ENCODE results near the gene ETFA.
"Not testable (repeated sequence)": the region's sequence is repeated elsewhere in the genome, so short reads cannot be mapped to it uniquely, and the experiment has no call there.

ETFA gene

GRCh38 chr15:76324066-76324465 lies 12.8 kb upstream of the ETFA start:
- DNase-seq = no peak

- no peak for DNase-seq
Measured at GRCh38 chr15:76321602-76322001, 10.3 kb upstream of the ETFA start.

GRCh38 chr15:76321171-76321570 lies 9.9 kb upstream of the ETFA start:
- DNase-seq = no peak

GRCh38 chr15:76320012-76320411 lies 8.7 kb upstream of the ETFA start:
- DNase-seq = no peak

GRCh38 chr15:76313731-76314130 lies 2.5 kb upstream of the ETFA start:
- no peak for DNase-seq

GRCh38 chr15:76313175-76313567 lies 1.9 kb upstream of the ETFA start:
- DNase-seq = not testable (repeated sequence)

GRCh38 chr15:76312540-76313174 lies 1.4 kb upstream of the ETFA start:
- no peak for DNase-seq

- DNase-seq = no peak
Measured at GRCh38 chr15:76310475-76311099, 682 bp downstream of the ETFA start.

GRCh38 chr15:76309601-76310330 lies 1.5 kb downstream of the ETFA start:
- no peak for DNase-seq

- DNase-seq = no peak
Measured at GRCh38 chr15:76303909-76304308, 7.4 kb downstream of the ETFA start.

GRCh38 chr15:76299786-76300185 lies 11.5 kb downstream of the ETFA start:
- DNase-seq = no peak

GRCh38 chr15:76298986-76299385 lies 12.3 kb downstream of the ETFA start:
- no peak for DNase-seq

- not testable (repeated sequence) for DNase-seq
Measured at GRCh38 chr15:76297951-76298350, 13.3 kb downstream of the ETFA start.

- DNase-seq = no peak
Measured at GRCh38 chr15:76296849-76297248, 14.4 kb downstream of the ETFA start.

- DNase-seq = not testable (repeated sequence)
Measured at GRCh38 chr15:76294463-76294862, 16.8 kb downstream of the ETFA start.

GRCh38 chr15:76293361-76293760 lies 17.9 kb downstream of the ETFA start:
- DNase-seq = no peak

GRCh38 chr15:76289582-76289981 lies 21.7 kb downstream of the ETFA start:
- no peak for DNase-seq

GRCh38 chr15:76286271-76286879 lies 24.9 kb downstream of the ETFA start:
- no peak for DNase-seq

GRCh38 chr15:76285241-76285825 lies 25.9 kb downstream of the ETFA start:
- DNase-seq = no peak

GRCh38 chr15:76282465-76282864 lies 28.8 kb downstream of the ETFA start:
- DNase-seq = no peak

- no peak for DNase-seq
Measured at GRCh38 chr15:76278651-76279050, 32.6 kb downstream of the ETFA start.

- no peak for DNase-seq
Measured at GRCh38 chr15:76274821-76275220, 36.4 kb downstream of the ETFA start.

GRCh38 chr15:76274226-76274625 lies 37.0 kb downstream of the ETFA start:
- no peak for DNase-seq

Measured in NCI-H510A (cell line).